HUES48 (cell line): ENCODE results near the gene NTN4.

Experiments used
- H3K27ac ChIP-seq: one replicate; pipeline ENCODE4 v1.7.0; 2013; ENCODE audit warnings: low read depth, low read length, inconsistent platforms
- H3K27me3 ChIP-seq: 2 replicates; pipeline ENCODE4 v1.6.1; 2013; ENCODE audit warnings: mild to moderate bottlenecking, low read length; ENCODE audit not compliant: control insufficient read depth, insufficient read depth
- H3K36me3 ChIP-seq: 2 replicates; pipeline ENCODE4 v1.6.1; 2013; ENCODE audit warnings: low read length; ENCODE audit not compliant: control insufficient read depth, insufficient read depth
- H3K4me1 ChIP-seq: 2 replicates; pipeline ENCODE4 v1.6.1; 2013; ENCODE audit warnings: mild to moderate bottlenecking, low read length; ENCODE audit not compliant: control insufficient read depth, insufficient read depth
- H3K4me3 ChIP-seq: 2 replicates; pipeline ENCODE4 v1.5.1; 2013; ENCODE audit warnings: mild to moderate bottlenecking, low read depth, low read length
- H3K9ac ChIP-seq: 2 replicates; pipeline ENCODE4 v1.6.1; 2013; ENCODE audit warnings: mild to moderate bottlenecking, low read depth, low read length, moderate library complexity
- H3K9me3 ChIP-seq: 2 replicates; pipeline ENCODE4 v1.6.1; 2013; ENCODE audit warnings: low read length; ENCODE audit not compliant: control insufficient read depth, insufficient read depth

NTN4 gene

GRCh38 chr12:95790033-95790916 lies at the start of gene NTN4:
TSS of gene NTN4 (minus strand) at chr12:95790764. CDS start at chr12:95790309, 455 bp downstream.
- no peaks in the 10 kb centered on the region for H3K36me3 ChIP-seq

GRCh38 chr12:95838125-95838524 lies 47.6 kb upstream of the NTN4 start:
- H3K9ac ChIP-seq: no peak overlapping the region
- no peaks in the 10 kb centered on the region for H3K9me3 ChIP-seq
- no peak overlapping the region for H3K27ac ChIP-seq
- peaks cover 4% of the 10 kb centered on the region; the same call in 1 of the 2 replicates for H3K4me1 ChIP-seq
- no peaks in the 10 kb centered on the region for H3K36me3 ChIP-seq
- no peaks in the 10 kb centered on the region for H3K27me3 ChIP-seq
- H3K4me3 ChIP-seq: no peak overlapping the region

More at GRCh38 chr12:95790033-95790916, at the start of gene NTN4:
- peaks cover 72% of the 10 kb centered on the region for H3K27me3 ChIP-seq
- peak within 1 kb of the TSS; percentile 77 for H3K4me3 ChIP-seq
- H3K9ac ChIP-seq: no peak within 1 kb of the TSS
- peaks cover 11% of the 10 kb centered on the region; the same call in 1 of the 2 replicates for H3K4me1 ChIP-seq
- H3K27ac ChIP-seq: no peak within 1 kb of the TSS
- no peaks in the 10 kb centered on the region for H3K9me3 ChIP-seq

- Histone ChIP-seq H3K27ac (no peak overlapping the region), H3K36me3 (no peaks in the 10 kb centered on the region), H3K9ac (no peak overlapping the region), H3K27me3 (no peaks in the 10 kb centered on the region), H3K4me1 (peaks cover 4% of the 10 kb centered on the region; the same call in 1 of the 2 replicates), H3K4me3 (no peak overlapping the region), H3K9me3 (no peaks in the 10 kb centered on the region)
These were observed 46.9 kb upstream of the NTN4 start for GRCh38 chr12:95837240-95838038.

GRCh38 chr12:95836630-95837239 lies 46.2 kb upstream of the NTN4 start:
- Histone ChIP-seq H3K9me3 (no peaks in the 10 kb centered on the region), H3K27ac (no peak overlapping the region), H3K27me3 (no peaks in the 10 kb centered on the region), H3K4me1 (peaks cover 4% of the 10 kb centered on the region; the same call in 1 of the 2 replicates), H3K36me3 (no peaks in the 10 kb centered on the region), H3K4me3 (no peak overlapping the region), H3K9ac (no peak overlapping the region)

GRCh38 chr12:95836185-95836609 lies 45.6 kb upstream of the NTN4 start:
- H3K9me3 ChIP-seq: no peaks in the 10 kb centered on the region
- no peaks in the 10 kb centered on the region for H3K27me3 ChIP-seq
- no peak overlapping the region for H3K9ac ChIP-seq
- no peak overlapping the region for H3K27ac ChIP-seq
- H3K36me3 ChIP-seq: no peaks in the 10 kb centered on the region
- H3K4me3 ChIP-seq: no peak overlapping the region
- H3K4me1 ChIP-seq: peaks cover 4% of the 10 kb centered on the region; the same call in 1 of the 2 replicates

GRCh38 chr12:95834572-95834971 lies 44.0 kb upstream of the NTN4 start:
- H3K9ac ChIP-seq: no peak overlapping the region
- no peaks in the 10 kb centered on the region for H3K36me3 ChIP-seq
- no peaks in the 10 kb centered on the region for H3K27me3 ChIP-seq
- H3K4me3 ChIP-seq: no peak overlapping the region
- peaks cover 4% of the 10 kb centered on the region; the same call in 1 of the 2 replicates for H3K4me1 ChIP-seq
- H3K9me3 ChIP-seq: no peaks in the 10 kb centered on the region
- H3K27ac ChIP-seq: no peak overlapping the region

GRCh38 chr12:95830335-95831089 lies 39.9 kb upstream of the NTN4 start:
- Histone ChIP-seq H3K36me3 (no peaks in the 10 kb centered on the region), H3K4me3 (no peak overlapping the region)

GRCh38 chr12:95829395-95829794 lies 38.8 kb upstream of the NTN4 start:
- Histone ChIP-seq H3K4me3 (no peak overlapping the region), H3K9ac (no peak overlapping the region), H3K36me3 (no peaks in the 10 kb centered on the region), H3K4me1 (peaks cover 11% of the 10 kb centered on the region), H3K27me3 (no peaks in the 10 kb centered on the region), H3K9me3 (no peaks in the 10 kb centered on the region), H3K27ac (no peak overlapping the region)

More at GRCh38 chr12:95830335-95831089, 39.9 kb upstream of the NTN4 start:
- Histone ChIP-seq H3K9me3 (no peaks in the 10 kb centered on the region), H3K9ac (no peak overlapping the region), H3K27me3 (no peaks in the 10 kb centered on the region), H3K4me1 (peaks cover 11% of the 10 kb centered on the region), H3K27ac (no peak overlapping the region)

- no peak overlapping the region for H3K9ac ChIP-seq
- H3K9me3 ChIP-seq: no peaks in the 10 kb centered on the region
- H3K36me3 ChIP-seq: no peaks in the 10 kb centered on the region
- H3K27me3 ChIP-seq: no peaks in the 10 kb centered on the region
- no peak overlapping the region for H3K27ac ChIP-seq
- H3K4me1 ChIP-seq: no peaks in the 10 kb centered on the region
- no peak overlapping the region for H3K4me3 ChIP-seq
These were observed 29.6 kb upstream of the NTN4 start for GRCh38 chr12:95820096-95820703.
